Measurements from ENCODE around the gene IGF2R.

- no peak for TF ChIP-seq CTCF (IDR thresholded peaks at IDR 0.05)
- no peak for TF ChIP-seq POLR2A (IDR thresholded peaks at IDR 0.05)
Measured at GRCh38 chr6:160031442-160031841, 62.6 kb downstream of the IGF2R start.
